Upper lobe of left lung (tissue), 6 donors: Measurements from ENCODE around the gene LRP1B. TPM values are rescaled to one million over a fixed set of nuclear protein-coding genes. Genes with fewer than 3 reads are reported as not detected.
"Not testable (repeated sequence)": the region's sequence is repeated elsewhere in the genome, so short reads cannot be mapped to it uniquely, and the experiment has no call there.

Source experiments
- ATAC-seq, 2 donors: fragments of 200-7000 bp; cut with Tn5 transposase; one replicate each; pipeline ENCODE4 v1.9.1; 2022; ENCODE audit warnings: mild to moderate bottlenecking in 2 of 2, moderate library complexity in 2 of 2; ENCODE audit not compliant: low FRiP score in 2 of 2
- DNase-seq, 2 donors: peaks; one replicate each; pipeline ENCODE4 v3.0.0-alpha.2; 2019 to 2020
- H3K27ac ChIP-seq, 4 donors: fragments of 200-600 bp; sonication (generic); one replicate each; pipeline ENCODE4 v1.5.1; 2016 to 2019
- H3K27me3 ChIP-seq, 4 donors: fragments of 200-600 bp; sonication (generic); one replicate each; pipeline ENCODE4 v1.5.1; 2017 to 2019
- H3K36me3 ChIP-seq, 4 donors: fragments of 200-600 bp; sonication (generic); one replicate each; pipeline ENCODE4 v1.5.1; 2016 to 2019
- H3K4me1 ChIP-seq, 4 donors: fragments of 200-600 bp; sonication (generic); one replicate each; pipeline ENCODE4 v1.5.1; 2018 to 2019
- H3K4me3 ChIP-seq, 4 donors: fragments of 200-600 bp; sonication (generic); one replicate each; pipeline ENCODE4 v1.5.1; 2017 to 2019; ENCODE audit warnings: mild to moderate bottlenecking in 2 of 4, moderate library complexity in 1 of 4
- H3K9me3 ChIP-seq, 4 donors: fragments of 200-600 bp; sonication (generic); one replicate each; pipeline ENCODE4 v1.5.1; 2018 to 2019
- CTCF ChIP-seq, 6 experiments: fragments of 450-650 bp in 4 of 6; fragments of 200-600 bp in 2 of 6; sonication (generic) in 2 of 6; IDR thresholded peaks; one replicate each; pipeline ENCODE4 v1.5.1; 2016 to 2019; ENCODE audit warnings: antibody characterized with exemption in 6 of 6
- EP300 ChIP-seq, 4 donors: sonication (generic); formaldehyde crosslinking; IDR thresholded peaks; one replicate each; pipeline ENCODE4 v1.5.1; 2017; ENCODE audit warnings: antibody characterized with exemption in 4 of 4, control low read depth in 2 of 4
- POLR2A ChIP-seq, 4 donors: fragments of 450-650 bp; IDR thresholded peaks; one replicate each; pipeline ENCODE4 v1.5.1; 2016 to 2017; ENCODE audit warnings: antibody characterized with exemption in 4 of 4, mild to moderate bottlenecking in 2 of 4
- POLR2AphosphoS5 ChIP-seq, 2 donors: sonication (generic); formaldehyde crosslinking; IDR thresholded peaks; one replicate each; pipeline ENCODE4 v1.5.1; 2017; ENCODE audit warnings: antibody characterized with exemption in 2 of 2
- WGBS, 2 donors: methylation state at CpG; one replicate each; pipeline ENCODE4 v1.1.5; 2017 to 2018; 5-methylcytosine and 5-hydroxymethylcytosine counted together
- total RNA-seq, 6 donors: library from RNA; depleted of rRNA in 4 of 6; stranded (reverse); fragments of >200 nt in 4 of 6; gene quantifications; one replicate each; pipeline versions ENCODE4 v1.1.0 to v1.2.1, GENCODE V29; 2016 to 2021
- donor health status: DM: no; HTN: no; CAD: no; lungs with moderate emphysema.
- donor health status: DM: no; HTN: yes; CAD: no; lungs with severe emphysema.

LRP1B gene
- total RNA-seq, 6 donors from 2014 or later = under 0.01 to 0.46 (median 0.11) TPM

GRCh38 chr2:140454717-140455116 lies 1676.1 kb downstream of the LRP1B start:
- no peak overlapping the region for H3K4me3 ChIP-seq
- no peak for ATAC-seq
- H3K27ac ChIP-seq = no peak overlapping the region
- TF ChIP-seq CTCF (IDR thresholded peaks at IDR 0.05) (no peak), POLR2A (IDR thresholded peaks at IDR 0.05) (no peak), POLR2AphosphoS5 (IDR thresholded peaks at IDR 0.05) (no peak), EP300 (IDR thresholded peaks at IDR 0.05) (no peak)
- H3K27me3 ChIP-seq = no peaks in the 10 kb centered on the region
- H3K36me3 ChIP-seq = no peaks in the 10 kb centered on the region
- WGBS, 2 donors = 70 to 83% methylated on average over 3 of the region's 3 CpGs
- H3K9me3 ChIP-seq = no peaks in the 10 kb centered on the region
- H3K4me1 ChIP-seq = no peaks in the 10 kb centered on the region
- no peak for DNase-seq

GRCh38 chr2:140451324-140451723 lies 1679.5 kb downstream of the LRP1B start:
- Histone ChIP-seq H3K36me3 (no peaks in the 10 kb centered on the region), H3K9me3 (no peaks in the 10 kb centered on the region), H3K27me3 (no peaks in the 10 kb centered on the region), H3K27ac (no peak overlapping the region), H3K4me3 (no peak overlapping the region), H3K4me1 (no peaks in the 10 kb centered on the region)
- ATAC-seq (no peak), DNase-seq (no peak)
- TF ChIP-seq EP300 (IDR thresholded peaks at IDR 0.05) = no peak

- no peak for TF ChIP-seq EP300 (IDR thresholded peaks at IDR 0.05)
- no peak for TF ChIP-seq POLR2AphosphoS5 (IDR thresholded peaks at IDR 0.05)
- no peak for TF ChIP-seq POLR2A (IDR thresholded peaks at IDR 0.05)
- no peak for TF ChIP-seq CTCF (IDR thresholded peaks at IDR 0.05)
- WGBS, 2 donors = 67 to 80% methylated on average over 7 of the region's 7 CpGs
- no peak for ATAC-seq
Observed at GRCh38 chr2:140442319-140442718, 1688.5 kb downstream of the LRP1B start.

GRCh38 chr2:140440815-140441214 lies 1690.0 kb downstream of the LRP1B start:
- Histone ChIP-seq H3K36me3 (no peaks in the 10 kb centered on the region), H3K4me1 (no peaks in the 10 kb centered on the region), H3K27ac (no peak overlapping the region), H3K9me3 (no peaks in the 10 kb centered on the region), H3K27me3 (no peaks in the 10 kb centered on the region), H3K4me3 (no peak overlapping the region)
- WGBS, 2 donors = 41 to 42% methylated on average over 2 of the region's 2 CpGs
- no peak for ATAC-seq
- TF ChIP-seq POLR2AphosphoS5 (IDR thresholded peaks at IDR 0.05) (no peak), POLR2A (IDR thresholded peaks at IDR 0.05) (no peak), EP300 (IDR thresholded peaks at IDR 0.05) (no peak), CTCF (IDR thresholded peaks at IDR 0.05) (no peak)
- no peak for DNase-seq

More at GRCh38 chr2:140442319-140442718, 1688.5 kb downstream of the LRP1B start:
- Histone ChIP-seq H3K36me3 (no peaks in the 10 kb centered on the region), H3K27ac (no peak overlapping the region), H3K4me1 (no peaks in the 10 kb centered on the region), H3K9me3 (no peaks in the 10 kb centered on the region), H3K27me3 (no peaks in the 10 kb centered on the region), H3K4me3 (no peak overlapping the region)
- no peak for DNase-seq

- no peak for DNase-seq
- peak in 1 of 2 donors; percentile 29 for ATAC-seq
Observed at GRCh38 chr2:140436936-140437335, 1693.9 kb downstream of the LRP1B start.

GRCh38 chr2:140427033-140427432 lies 1703.8 kb downstream of the LRP1B start:
- not testable (repeated sequence) for ATAC-seq

More at GRCh38 chr2:140436936-140437335, 1693.9 kb downstream of the LRP1B start:
- Histone ChIP-seq H3K4me1 (no peaks in the 10 kb centered on the region), H3K36me3 (no peaks in the 10 kb centered on the region), H3K4me3 (no peak overlapping the region), H3K9me3 (no peaks in the 10 kb centered on the region), H3K27ac (no peak overlapping the region), H3K27me3 (no peaks in the 10 kb centered on the region)
- WGBS, 2 donors = 48 to 55% methylated on average over 5 of the region's 5 CpGs
- TF ChIP-seq CTCF (IDR thresholded peaks at IDR 0.05) (no peak), POLR2AphosphoS5 (IDR thresholded peaks at IDR 0.05) (no peak), POLR2A (IDR thresholded peaks at IDR 0.05) (no peak), EP300 (IDR thresholded peaks at IDR 0.05) (no peak)

More at GRCh38 chr2:140427033-140427432, 1703.8 kb downstream of the LRP1B start:
- not testable (repeated sequence) for H3K9me3 ChIP-seq, H3K4me1 ChIP-seq, H3K27me3 ChIP-seq, H3K36me3 ChIP-seq, H3K4me3 ChIP-seq, H3K27ac ChIP-seq
- peak in 1 of 2 donors; percentile 24 for DNase-seq
- 90 to 92% methylated on average over 18 of the region's 18 CpGs for WGBS, 2 donors
